Gastrocnemius medialis (tissue), 4 donors: ENCODE results near the gene FRMD3. TPM values are rescaled to one million over a fixed set of nuclear protein-coding genes. Genes with fewer than 3 reads are reported as not detected.
A peak's percentile ranks its signal among the peaks of the same experiment; 100 is the strongest.
"Not testable (repeated sequence)": the region's sequence is repeated elsewhere in the genome, so short reads cannot be mapped to it uniquely, and the experiment has no call there.

ENCODE experiments used
- ATAC-seq, 2 donors: fragments of 150-250 bp; one replicate each; pipeline ENCODE4 v1.9.1; 2016
- DNase-seq, 2 donors: peaks; one replicate each; pipeline ENCODE4 v3.0.0-alpha.2; 2019
- H3K27ac ChIP-seq, 4 donors: fragments of 200-600 bp; sonication (generic); 1 replicate in 1 of 4; 2 replicates in 3 of 4; pipeline ENCODE4 v1.5.1; 2016 to 2018; ENCODE audit warnings: mild to moderate bottlenecking in 2 of 4, moderate library complexity in 1 of 4
- H3K27me3 ChIP-seq, 3 donors: fragments of 200-600 bp; sonication (generic) in 2 of 3; 1 replicate in 1 of 3; 2 replicates in 2 of 3; pipeline versions ENCODE4 v1.5.1 to v1.6.0; 2016 to 2019; ENCODE audit warnings: mild to moderate bottlenecking in 1 of 3, moderate library complexity in 1 of 3
- H3K36me3 ChIP-seq, 2 donors: fragments of 200-600 bp; sonication (generic) in 1 of 2; one replicate each; pipeline ENCODE4 v1.5.1; 2017 to 2018
- H3K4me1 ChIP-seq, 2 donors: fragments of 200-600 bp; sonication (generic) in 1 of 2; one replicate each; pipeline ENCODE4 v1.5.1; 2016 to 2017; ENCODE audit warnings: mild to moderate bottlenecking in 2 of 2
- H3K4me3 ChIP-seq, 4 donors: fragments of 200-600 bp; sonication (generic) in 3 of 4; 1 replicate in 1 of 4; 2 replicates in 3 of 4; pipeline ENCODE4 v1.5.1; 2016 to 2019; ENCODE audit warnings: mild to moderate bottlenecking in 2 of 4
- H3K9me3 ChIP-seq, 3 donors: fragments of 200-600 bp; sonication (generic) in 2 of 3; 1 replicate in 1 of 3; 2 replicates in 2 of 3; pipeline ENCODE4 v1.5.1; 2016 to 2019
- CTCF ChIP-seq, 5 experiments: fragments of 450-650 bp in 3 of 5; fragments of 200-600 bp in 2 of 5; sonication (generic) in 2 of 5; IDR thresholded peaks in 4 of 5; conservative IDR thresholded peaks in 1 of 5; 1 replicate in 4 of 5; 2 replicates in 1 of 5; pipeline ENCODE4 v1.5.1; 2016 to 2019; ENCODE audit warnings: antibody characterized with exemption in 5 of 5, mild to moderate bottlenecking in 3 of 5, moderate library complexity in 3 of 5
- POLR2A ChIP-seq, 2 donors: fragments of 450-650 bp; IDR thresholded peaks; one replicate each; pipeline ENCODE4 v1.6.1; 2017; ENCODE audit warnings: antibody characterized with exemption in 2 of 2, mild to moderate bottlenecking in 2 of 2, moderate library complexity in 2 of 2
- in situ Hi-C, 4 donors: fragments of 200-750 bp; cut with MboI; loops; one replicate each; pipeline versions ENCODE4 v1.15.0 to v1.8.0; 2017; ENCODE audit warnings: low sequenced_read_pairs in 4 of 4
- intact Hi-C: fragments of 100-400 bp; cut with DNase I; formaldehyde crosslinking; loops from one replicate; pipeline ENCODE4 v1.15.1; 2023; ENCODE audit warnings: low total_unique reads
- total RNA-seq, 4 donors: library from RNA; depleted of rRNA; stranded (reverse); fragments of >200 nt; gene quantifications; one replicate each; pipeline versions ENCODE4 v1.1.0 to v1.2.3, GENCODE V29; 2016

The FRMD3 gene
- total RNA-seq, 4 donors from 2014 or later: 62.3 to 120 (median 94.6) TPM

GRCh38 chr9:83521411-83521810 is 16.8 kb downstream of the FRMD3 start:
- in situ Hi-C loops: no loop called here
- Histone ChIP-seq H3K9me3 (no peaks in the 10 kb centered on the region), H3K27ac (peak overlapping the region; percentile 37 to 79 (median 63)), H3K4me1 (peaks cover 5 to 12% of the 10 kb centered on the region in 2 donors), H3K4me3 (no peak overlapping the region), H3K27me3 (no peaks in the 10 kb centered on the region), H3K36me3 (no peaks in the 10 kb centered on the region)
- intact Hi-C loops: no loop called here
- peak in 1 of 2 donors; percentile 43 for DNase-seq
- TF ChIP-seq CTCF (IDR thresholded peaks at IDR 0.05 in 4 of 5, conservative IDR thresholded peaks at IDR 0.05 in 1 of 5): no peak
- TF ChIP-seq POLR2A (IDR thresholded peaks at IDR 0.05): no peak
- ATAC-seq: peak; percentile 63 to 85

GRCh38 chr9:83521011-83521410 is 17.2 kb downstream of the FRMD3 start:
- Histone ChIP-seq H3K36me3 (no peaks in the 10 kb centered on the region), H3K27ac (peak overlapping the region; percentile 37 to 79 (median 63)), H3K4me3 (no peak overlapping the region), H3K27me3 (no peaks in the 10 kb centered on the region), H3K4me1 (peaks cover 5 to 8% of the 10 kb centered on the region in 2 donors), H3K9me3 (no peaks in the 10 kb centered on the region)
- intact Hi-C loops: no loop called here
- DNase-seq (no peak), ATAC-seq (peak; percentile 87 to 93)
- in situ Hi-C loops: no loop called here
- TF ChIP-seq CTCF (IDR thresholded peaks at IDR 0.05 in 4 of 5, conservative IDR thresholded peaks at IDR 0.05 in 1 of 5) (no peak), POLR2A (IDR thresholded peaks at IDR 0.05) (no peak)

- peak overlapping the region in 1 of 4 donors; percentile 70 for H3K27ac ChIP-seq
- DNase-seq: no peak
- in situ Hi-C loops: no loop called here
- intact Hi-C loops: no loop called here
- H3K27me3 ChIP-seq: no peaks in the 10 kb centered on the region
- H3K9me3 ChIP-seq: no peaks in the 10 kb centered on the region
- no peak overlapping the region for H3K4me3 ChIP-seq
- H3K36me3 ChIP-seq: no peaks in the 10 kb centered on the region
- no peak for TF ChIP-seq CTCF (IDR thresholded peaks at IDR 0.05 in 4 of 5, conservative IDR thresholded peaks at IDR 0.05 in 1 of 5)
- no peak for TF ChIP-seq POLR2A (IDR thresholded peaks at IDR 0.05)
- no peak for ATAC-seq
- H3K4me1 ChIP-seq: peaks cover 5 to 7% of the 10 kb centered on the region in 2 donors
Observed at GRCh38 chr9:83520292-83520691, 17.9 kb downstream of the FRMD3 start.

GRCh38 chr9:83517980-83518379 is 20.2 kb downstream of the FRMD3 start:
- DNase-seq, H3K36me3 ChIP-seq, ATAC-seq, H3K27ac ChIP-seq, H3K27me3 ChIP-seq, H3K4me3 ChIP-seq, H3K4me1 ChIP-seq, intact Hi-C loops, H3K9me3 ChIP-seq, in situ Hi-C loops: not testable (repeated sequence)

- Histone ChIP-seq H3K4me1 (peaks cover under 1 to 4% of the 10 kb centered on the region in 2 donors), H3K4me3 (no peak overlapping the region), H3K36me3 (no peaks in the 10 kb centered on the region), H3K9me3 (no peaks in the 10 kb centered on the region), H3K27ac (no peak overlapping the region), H3K27me3 (no peaks in the 10 kb centered on the region)
- TF ChIP-seq CTCF (IDR thresholded peaks at IDR 0.05 in 4 of 5, conservative IDR thresholded peaks at IDR 0.05 in 1 of 5): no peak
- TF ChIP-seq POLR2A (IDR thresholded peaks at IDR 0.05): no peak
- ATAC-seq: no peak
- intact Hi-C loops (no loop called here), in situ Hi-C loops (no loop called here)
- no peak for DNase-seq
Observed at GRCh38 chr9:83514767-83515166, 23.4 kb downstream of the FRMD3 start.
